ENCODE measurements around the gene HSD17B4. TPM values are rescaled to one million over a fixed set of nuclear protein-coding genes. Genes with fewer than 3 reads are reported as not detected.
"Not testable (repeated sequence)": the region's sequence is repeated elsewhere in the genome, so short reads cannot be mapped to it uniquely, and the experiment has no call there.

The HSD17B4 gene
- total RNA-seq, 1 experiment from 2014 or later: 107 TPM

DNA sequence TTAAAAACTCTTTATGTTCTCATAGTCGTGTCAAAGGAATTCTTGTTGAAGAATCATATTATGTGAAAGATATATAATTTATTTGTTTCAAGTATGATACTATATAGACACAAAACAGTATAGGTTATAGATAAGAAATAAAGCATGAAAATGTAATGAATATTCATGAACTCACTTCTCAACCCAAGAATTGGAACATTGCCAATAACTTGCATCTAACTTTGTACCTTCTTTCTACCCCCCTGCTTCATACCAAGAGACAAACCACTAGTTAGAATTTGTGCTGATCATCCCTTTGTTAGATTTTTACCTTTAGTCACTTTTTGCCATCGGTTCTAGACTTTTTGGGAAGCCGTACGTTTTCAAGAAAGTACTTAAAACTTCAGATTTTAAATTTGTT lies 32.6 kb downstream of the HSD17B4 start:
- no peak overlapping the region for H3K27ac ChIP-seq (ENCODE audit: low read length)
- CTCF ChIA-PET: no interaction called here
- POLR2A ChIA-PET: no interaction called here
- no peaks in the 10 kb centered on the region for H3K27me3 ChIP-seq (ENCODE audit: control insufficient read depth, insufficient read depth, low read length)
- TF ChIP-seq, protein P1, sequence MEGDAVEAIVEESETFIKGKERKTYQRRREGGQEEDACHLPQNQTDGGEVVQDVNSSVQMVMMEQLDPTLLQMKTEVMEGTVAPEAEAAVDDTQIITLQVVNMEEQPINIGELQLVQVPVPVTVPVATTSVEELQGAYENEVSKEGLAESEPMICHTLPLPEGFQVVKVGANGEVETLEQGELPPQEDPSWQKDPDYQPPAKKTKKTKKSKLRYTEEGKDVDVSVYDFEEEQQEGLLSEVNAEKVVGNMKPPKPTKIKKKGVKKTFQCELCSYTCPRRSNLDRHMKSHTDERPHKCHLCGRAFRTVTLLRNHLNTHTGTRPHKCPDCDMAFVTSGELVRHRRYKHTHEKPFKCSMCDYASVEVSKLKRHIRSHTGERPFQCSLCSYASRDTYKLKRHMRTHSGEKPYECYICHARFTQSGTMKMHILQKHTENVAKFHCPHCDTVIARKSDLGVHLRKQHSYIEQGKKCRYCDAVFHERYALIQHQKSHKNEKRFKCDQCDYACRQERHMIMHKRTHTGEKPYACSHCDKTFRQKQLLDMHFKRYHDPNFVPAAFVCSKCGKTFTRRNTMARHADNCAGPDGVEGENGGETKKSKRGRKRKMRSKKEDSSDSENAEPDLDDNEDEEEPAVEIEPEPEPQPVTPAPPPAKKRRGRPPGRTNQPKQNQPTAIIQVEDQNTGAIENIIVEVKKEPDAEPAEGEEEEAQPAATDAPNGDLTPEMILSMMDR (IDR thresholded peaks at IDR 0.05): no peak
- TF ChIP-seq POLR2AphosphoS5 (IDR thresholded peaks at IDR 0.05; ENCODE audit: low read depth, low read length) (no peak), SIN3A (IDR thresholded peaks at IDR 0.05; ENCODE audit: borderline replicate concordance, insufficient read depth, low read depth, low read length) (no peak), TCF7L2 (IDR thresholded peaks at IDR 0.05; ENCODE audit: low read depth, low read length) (no peak)
- TF ChIP-seq, protein P2, sequence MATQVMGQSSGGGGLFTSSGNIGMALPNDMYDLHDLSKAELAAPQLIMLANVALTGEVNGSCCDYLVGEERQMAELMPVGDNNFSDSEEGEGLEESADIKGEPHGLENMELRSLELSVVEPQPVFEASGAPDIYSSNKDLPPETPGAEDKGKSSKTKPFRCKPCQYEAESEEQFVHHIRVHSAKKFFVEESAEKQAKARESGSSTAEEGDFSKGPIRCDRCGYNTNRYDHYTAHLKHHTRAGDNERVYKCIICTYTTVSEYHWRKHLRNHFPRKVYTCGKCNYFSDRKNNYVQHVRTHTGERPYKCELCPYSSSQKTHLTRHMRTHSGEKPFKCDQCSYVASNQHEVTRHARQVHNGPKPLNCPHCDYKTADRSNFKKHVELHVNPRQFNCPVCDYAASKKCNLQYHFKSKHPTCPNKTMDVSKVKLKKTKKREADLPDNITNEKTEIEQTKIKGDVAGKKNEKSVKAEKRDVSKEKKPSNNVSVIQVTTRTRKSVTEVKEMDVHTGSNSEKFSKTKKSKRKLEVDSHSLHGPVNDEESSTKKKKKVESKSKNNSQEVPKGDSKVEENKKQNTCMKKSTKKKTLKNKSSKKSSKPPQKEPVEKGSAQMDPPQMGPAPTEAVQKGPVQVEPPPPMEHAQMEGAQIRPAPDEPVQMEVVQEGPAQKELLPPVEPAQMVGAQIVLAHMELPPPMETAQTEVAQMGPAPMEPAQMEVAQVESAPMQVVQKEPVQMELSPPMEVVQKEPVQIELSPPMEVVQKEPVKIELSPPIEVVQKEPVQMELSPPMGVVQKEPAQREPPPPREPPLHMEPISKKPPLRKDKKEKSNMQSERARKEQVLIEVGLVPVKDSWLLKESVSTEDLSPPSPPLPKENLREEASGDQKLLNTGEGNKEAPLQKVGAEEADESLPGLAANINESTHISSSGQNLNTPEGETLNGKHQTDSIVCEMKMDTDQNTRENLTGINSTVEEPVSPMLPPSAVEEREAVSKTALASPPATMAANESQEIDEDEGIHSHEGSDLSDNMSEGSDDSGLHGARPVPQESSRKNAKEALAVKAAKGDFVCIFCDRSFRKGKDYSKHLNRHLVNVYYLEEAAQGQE (IDR thresholded peaks at IDR 0.05; ENCODE audit: insufficient read depth in 1 of 2, low read depth in 2 of 2, low read length in 1 of 2): no peak
- in situ Hi-C loops (cut with HindIII; ENCODE audit: low pct_unique_long_range_greater_than_20kb, low sequenced_read_pairs) (no loop called here), intact Hi-C loops (cut with micrococcal nuclease; ENCODE audit: unreplicated experiment) (no loop called here)
- DNase-seq (ENCODE audit: low read depth, low spot score) (no peak), ATAC-seq (no peak)
- no peaks in the 10 kb centered on the region for H3K4me1 ChIP-seq (ENCODE audit: control insufficient read depth, insufficient read depth, low read length)
- H3K9me3 ChIP-seq (ENCODE audit: control insufficient read depth, insufficient read depth, low read depth, low read length): no peaks in the 10 kb centered on the region
- BruUV-seq (replicated peaks): no TSS peak
- no peak overlapping the region for H3K4me3 ChIP-seq (ENCODE audit: low read depth in 2 of 2, low read length in 2 of 2)
- no peaks in the 10 kb centered on the region; the same call in 1 of the 2 replicates for H3K36me3 ChIP-seq (ENCODE audit: control insufficient read depth, insufficient read depth, low read length)

DNA sequence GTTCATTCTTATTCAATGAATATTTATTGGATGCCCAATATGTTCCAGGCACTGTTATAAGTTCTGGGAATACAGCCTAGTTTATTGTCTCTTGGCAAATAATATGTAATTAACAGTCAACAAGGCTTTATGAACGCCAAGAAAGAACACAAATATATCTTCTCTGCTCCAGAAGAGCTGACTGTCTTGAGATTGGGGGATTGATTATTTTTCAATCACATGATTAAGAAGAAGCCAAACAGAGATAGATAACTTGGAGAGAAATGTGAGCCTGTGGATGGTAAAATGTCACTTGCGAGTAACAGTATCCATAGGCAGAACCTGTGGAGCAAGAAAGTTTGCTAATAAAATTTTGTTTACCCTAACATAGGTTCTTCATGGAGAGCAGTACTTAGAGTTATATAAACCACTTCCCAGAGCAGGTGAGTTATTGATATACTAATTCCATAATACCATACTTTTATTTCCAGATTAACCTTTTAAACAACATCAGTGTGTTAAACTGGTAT lies 49.4 kb downstream of the HSD17B4 start:
- ChIA-PET POLR2A (no interaction called here), CTCF (no interaction called here)
- BruUV-seq (replicated peaks): no TSS peak

DNA sequence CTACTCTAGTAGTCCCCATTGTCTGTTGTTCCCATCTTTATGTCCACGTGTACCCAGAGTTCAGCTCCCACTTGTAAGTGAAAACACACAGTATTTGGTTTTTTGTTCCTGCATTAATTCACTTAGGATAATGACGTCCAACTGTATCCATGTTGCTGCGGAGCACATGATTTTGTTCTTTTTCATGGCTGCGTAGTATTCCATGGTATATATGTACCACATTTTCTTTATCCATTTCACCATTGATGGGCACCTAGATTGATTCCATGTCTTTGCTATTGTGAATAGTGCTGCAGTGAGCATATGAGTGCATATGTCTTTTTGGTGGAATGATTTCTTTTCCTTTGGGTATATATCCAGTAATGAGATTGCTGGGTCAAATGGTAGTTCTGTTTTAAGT lies 51.6 kb downstream of the HSD17B4 start:
- ATAC-seq; H3K4me3 ChIP-seq (ENCODE audit: low read depth in 2 of 2, low read length in 2 of 2); H3K36me3 ChIP-seq (ENCODE audit: control insufficient read depth, insufficient read depth, low read length); H3K9me3 ChIP-seq (ENCODE audit: control insufficient read depth, insufficient read depth, low read depth, low read length); intact Hi-C loops (cut with micrococcal nuclease; ENCODE audit: unreplicated experiment); DNase-seq (ENCODE audit: low read depth, low spot score); POLR2A ChIA-PET; H3K4me1 ChIP-seq (ENCODE audit: control insufficient read depth, insufficient read depth, low read length); in situ Hi-C loops (cut with HindIII; ENCODE audit: low pct_unique_long_range_greater_than_20kb, low sequenced_read_pairs); CTCF ChIA-PET; BruUV-seq (replicated peaks); H3K27me3 ChIP-seq (ENCODE audit: control insufficient read depth, insufficient read depth, low read length); H3K27ac ChIP-seq (ENCODE audit: low read length): not testable (repeated sequence)

More for the DNA sequence above, 49.4 kb downstream of the HSD17B4 start:
- Histone ChIP-seq H3K4me1 (ENCODE audit: control insufficient read depth, insufficient read depth, low read length) (no peaks in the 10 kb centered on the region), H3K9me3 (ENCODE audit: control insufficient read depth, insufficient read depth, low read depth, low read length) (no peaks in the 10 kb centered on the region; the same call in 1 of the 2 replicates), H3K4me3 (ENCODE audit: low read depth in 2 of 2, low read length in 2 of 2) (no peak overlapping the region), H3K36me3 (ENCODE audit: control insufficient read depth, insufficient read depth, low read length) (no peaks in the 10 kb centered on the region), H3K27ac (ENCODE audit: low read length) (no peak overlapping the region), H3K27me3 (ENCODE audit: control insufficient read depth, insufficient read depth, low read length) (no peaks in the 10 kb centered on the region)
- intact Hi-C loops (cut with micrococcal nuclease; ENCODE audit: unreplicated experiment): no loop called here
- in situ Hi-C loops (cut with HindIII; ENCODE audit: low pct_unique_long_range_greater_than_20kb, low sequenced_read_pairs): no loop called here
- DNase-seq (ENCODE audit: low read depth, low spot score) (no peak), ATAC-seq (no peak)
- TF ChIP-seq TCF7L2 (IDR thresholded peaks at IDR 0.05; ENCODE audit: low read depth, low read length): no peak
